ENCODE results near the gene CACNA2D3. TPM values are rescaled to one million over a fixed set of nuclear protein-coding genes. Genes with fewer than 3 reads are reported as not detected.

The CACNA2D3 gene
- total RNA-seq, 1 experiment from 2014 or later = not detected

DNA sequence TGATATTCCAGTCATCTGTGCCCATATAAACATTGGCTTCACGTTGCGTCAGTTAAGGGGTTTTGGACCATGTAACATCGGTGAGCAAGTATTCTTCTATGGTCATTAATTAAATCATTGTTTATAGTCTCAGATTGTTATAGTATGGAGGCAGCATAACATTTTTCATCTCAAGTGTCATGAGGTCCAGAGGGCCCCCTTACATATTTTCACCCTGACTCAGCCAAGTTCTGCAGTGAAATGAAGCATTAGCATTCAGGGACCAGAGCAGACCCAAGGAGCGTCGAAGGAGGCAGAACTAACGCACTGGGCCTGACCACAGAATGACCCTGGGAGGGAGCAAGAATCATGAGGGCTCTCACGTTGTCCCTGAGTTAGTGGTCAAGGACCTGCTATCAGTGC is 634.0 kb downstream of the CACNA2D3 start:
- H3K9ac ChIP-seq (ENCODE audit: low read length) = no peak overlapping the region
- no peaks in the 10 kb centered on the region for H3K9me2 ChIP-seq (replicated peaks; ENCODE audit: low read length)
- H3K4me3 ChIP-seq (ENCODE audit: low read length) = no peak overlapping the region
- no peaks in the 10 kb centered on the region for H3K9me3 ChIP-seq (ENCODE audit: low read length)
- POLR2A ChIA-PET (ENCODE audit: unreplicated experiment) = no interaction called here
- H4K20me1 ChIP-seq (ENCODE audit: low read length) = no peaks in the 10 kb centered on the region
- H3K4me2 ChIP-seq (ENCODE audit: low read length) = no peak overlapping the region
- TF ChIP-seq EZH2phosphoT487 (IDR thresholded peaks at IDR 0.05; ENCODE audit: borderline replicate concordance, low read length) = no peak
- CTCF ChIA-PET = no interaction called here
- H2AFZ ChIP-seq (ENCODE audit: low read length) = no peak overlapping the region
- no TSS peak for BruUV-seq (replicated peaks)
- H3K79me2 ChIP-seq (ENCODE audit: low read length) = no peaks in the 10 kb centered on the region
- no peaks in the 10 kb centered on the region for H3F3A ChIP-seq (ENCODE audit: low read length, unreplicated experiment)
- DNase-seq (no peak), ATAC-seq (no peak)
- H3K27ac ChIP-seq (ENCODE audit: low read length) = no peak overlapping the region
- H3K27me3 ChIP-seq (ENCODE audit: low read length) = peaks cover 16% of the 10 kb centered on the region; the same call in 1 of the 2 replicates
- no peaks in the 10 kb centered on the region for H3K4me1 ChIP-seq (ENCODE audit: insufficient read depth, low read length)
- intact Hi-C loops (cut with micrococcal nuclease) = no loop called here
- no peaks in the 10 kb centered on the region for H3K36me3 ChIP-seq (ENCODE audit: low read depth, low read length)

DNA sequence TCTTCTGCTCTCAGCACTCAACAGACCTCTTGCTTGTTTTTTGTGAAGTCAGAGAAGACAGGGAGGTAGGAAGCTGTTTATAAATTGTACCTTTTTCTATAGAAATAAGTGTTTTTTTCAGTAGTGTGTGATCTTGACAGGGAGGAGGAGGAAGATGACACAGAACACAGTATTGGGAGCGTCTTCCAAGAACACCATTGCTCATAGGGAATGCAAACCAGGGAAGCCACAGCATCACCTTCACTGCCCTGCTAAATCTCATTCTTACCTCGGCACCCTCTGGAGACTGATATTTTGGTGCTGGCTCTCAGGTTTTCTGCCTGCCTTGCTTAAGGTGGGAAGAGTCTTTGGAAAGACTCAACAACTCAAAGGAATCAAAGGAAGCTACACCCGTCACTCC is 636.1 kb downstream of the CACNA2D3 start:
- no peak overlapping the region for H3K4me3 ChIP-seq (ENCODE audit: low read length)
- CTCF ChIA-PET = no interaction called here
- no peaks in the 10 kb centered on the region for H3K9me3 ChIP-seq (ENCODE audit: low read length)
- no peak overlapping the region for H3K9ac ChIP-seq (ENCODE audit: low read length)
- BruUV-seq (replicated peaks) = no TSS peak
- intact Hi-C loops (cut with micrococcal nuclease) = no loop called here
- POLR2A ChIA-PET (ENCODE audit: unreplicated experiment) = no interaction called here
- H2AFZ ChIP-seq (ENCODE audit: low read length) = no peak overlapping the region
- H3K27ac ChIP-seq (ENCODE audit: low read length) = no peak overlapping the region
- no peaks in the 10 kb centered on the region for H3K4me1 ChIP-seq (ENCODE audit: insufficient read depth, low read length)
- no peaks in the 10 kb centered on the region for H3K9me2 ChIP-seq (replicated peaks; ENCODE audit: low read length)
- H3F3A ChIP-seq (ENCODE audit: low read length, unreplicated experiment) = no peaks in the 10 kb centered on the region
- TF ChIP-seq EZH2phosphoT487 (IDR thresholded peaks at IDR 0.05; ENCODE audit: borderline replicate concordance, low read length) (no peak), EZH2 (IDR thresholded peaks at IDR 0.05; ENCODE audit: low read length, unreplicated experiment) (no peak)
- TF ChIP-seq, protein P1, sequence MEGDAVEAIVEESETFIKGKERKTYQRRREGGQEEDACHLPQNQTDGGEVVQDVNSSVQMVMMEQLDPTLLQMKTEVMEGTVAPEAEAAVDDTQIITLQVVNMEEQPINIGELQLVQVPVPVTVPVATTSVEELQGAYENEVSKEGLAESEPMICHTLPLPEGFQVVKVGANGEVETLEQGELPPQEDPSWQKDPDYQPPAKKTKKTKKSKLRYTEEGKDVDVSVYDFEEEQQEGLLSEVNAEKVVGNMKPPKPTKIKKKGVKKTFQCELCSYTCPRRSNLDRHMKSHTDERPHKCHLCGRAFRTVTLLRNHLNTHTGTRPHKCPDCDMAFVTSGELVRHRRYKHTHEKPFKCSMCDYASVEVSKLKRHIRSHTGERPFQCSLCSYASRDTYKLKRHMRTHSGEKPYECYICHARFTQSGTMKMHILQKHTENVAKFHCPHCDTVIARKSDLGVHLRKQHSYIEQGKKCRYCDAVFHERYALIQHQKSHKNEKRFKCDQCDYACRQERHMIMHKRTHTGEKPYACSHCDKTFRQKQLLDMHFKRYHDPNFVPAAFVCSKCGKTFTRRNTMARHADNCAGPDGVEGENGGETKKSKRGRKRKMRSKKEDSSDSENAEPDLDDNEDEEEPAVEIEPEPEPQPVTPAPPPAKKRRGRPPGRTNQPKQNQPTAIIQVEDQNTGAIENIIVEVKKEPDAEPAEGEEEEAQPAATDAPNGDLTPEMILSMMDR (conservative IDR thresholded peaks at IDR 0.05; ENCODE audit: low read depth, low read length) = no peak
- ATAC-seq (no peak), DNase-seq (no peak)
- no peak overlapping the region for H3K4me2 ChIP-seq (ENCODE audit: low read length)
- peaks cover 24% of the 10 kb centered on the region; the same call in 1 of the 2 replicates for H3K27me3 ChIP-seq (ENCODE audit: low read length)
- H3K79me2 ChIP-seq (ENCODE audit: low read length) = no peaks in the 10 kb centered on the region
- H4K20me1 ChIP-seq (ENCODE audit: low read length) = no peaks in the 10 kb centered on the region
- no peaks in the 10 kb centered on the region for H3K36me3 ChIP-seq (ENCODE audit: low read depth, low read length)

DNA sequence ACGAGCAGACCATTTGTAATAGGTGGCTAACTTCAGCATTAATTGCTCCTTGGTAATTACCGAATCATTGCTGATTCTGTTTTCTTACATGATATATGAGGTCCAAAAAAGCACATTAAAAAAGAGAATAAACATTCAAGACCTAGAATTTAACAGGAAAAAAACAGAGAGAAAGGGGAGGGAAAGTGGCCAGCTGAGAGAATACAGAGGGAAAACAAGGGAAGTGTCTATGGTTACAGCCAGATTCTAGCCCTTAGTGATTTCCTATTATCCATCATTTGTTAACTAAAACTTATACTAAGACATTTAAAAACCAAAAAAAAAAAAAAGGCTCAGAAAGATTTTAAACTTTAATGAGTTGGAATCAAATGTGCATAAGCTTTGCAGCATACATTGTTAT is 636.8 kb downstream of the CACNA2D3 start:
- Histone ChIP-seq H3K4me3 (ENCODE audit: low read length) (no peak overlapping the region), H2AFZ (ENCODE audit: low read length) (no peak overlapping the region), H3K9me3 (ENCODE audit: low read length) (no peaks in the 10 kb centered on the region), H3K36me3 (ENCODE audit: low read depth, low read length) (no peaks in the 10 kb centered on the region), H3K4me2 (ENCODE audit: low read length) (no peak overlapping the region), H3K9me2 (replicated peaks; ENCODE audit: low read length) (no peaks in the 10 kb centered on the region), H3K27me3 (ENCODE audit: low read length) (peaks cover 24% of the 10 kb centered on the region; the same call in 1 of the 2 replicates), H3K9ac (ENCODE audit: low read length) (no peak overlapping the region), H3K79me2 (ENCODE audit: low read length) (no peaks in the 10 kb centered on the region), H4K20me1 (ENCODE audit: low read length) (no peaks in the 10 kb centered on the region), H3K27ac (ENCODE audit: low read length) (no peak overlapping the region), H3K4me1 (ENCODE audit: insufficient read depth, low read length) (no peaks in the 10 kb centered on the region), H3F3A (ENCODE audit: low read length, unreplicated experiment) (no peaks in the 10 kb centered on the region)
- BruUV-seq (replicated peaks) = no TSS peak
- ATAC-seq (no peak), DNase-seq (no peak)
- no peak for TF ChIP-seq EZH2phosphoT487 (IDR thresholded peaks at IDR 0.05; ENCODE audit: borderline replicate concordance, low read length)
- TF ChIP-seq, protein P1 (conservative IDR thresholded peaks at IDR 0.05; ENCODE audit: low read depth, low read length) = no peak
- intact Hi-C loops (cut with micrococcal nuclease) = no loop called here
- POLR2A ChIA-PET (ENCODE audit: unreplicated experiment) = no interaction called here
- CTCF ChIA-PET = no interaction called here
